Colonic mucosa (tissue), 4 donors: ENCODE measurements around the gene WDR93. TPM values are rescaled to one million over a fixed set of nuclear protein-coding genes. Genes with fewer than 3 reads are reported as not detected.
A peak's percentile ranks its signal among the peaks of the same experiment; 100 is the strongest.

Experiments
- DNase-seq: peaks from one replicate; pipeline ENCODE4 v3.0.0-alpha.2; 2020
- H3K27ac ChIP-seq: fragments of 200-600 bp; one replicate; pipeline ENCODE4 v1.8.0; 2021
- H3K27me3 ChIP-seq: fragments of 200-600 bp; one replicate; pipeline ENCODE4 v1.8.0; 2021
- H3K36me3 ChIP-seq: fragments of 200-600 bp; one replicate; pipeline ENCODE4 v1.8.0; 2021
- H3K4me1 ChIP-seq: fragments of 200-600 bp; one replicate; pipeline ENCODE4 v1.8.0; 2021; ENCODE audit warnings: mild to moderate bottlenecking
- H3K4me3 ChIP-seq: fragments of 200-600 bp; one replicate; pipeline ENCODE4 v1.8.0; 2021
- H3K9ac ChIP-seq, 2 donors: one replicate each; pipeline ENCODE4 v1.7.0; 2013; ENCODE audit warnings: control low read depth in 2 of 2, low read depth in 2 of 2, low read length in 2 of 2
- H3K9me3 ChIP-seq: fragments of 200-600 bp; one replicate; pipeline ENCODE4 v1.8.0; 2021
- CTCF ChIP-seq: fragments of 200-600 bp; IDR thresholded peaks from one replicate; pipeline ENCODE4 v1.8.0; 2022; ENCODE audit warnings: antibody characterized with exemption, mild to moderate bottlenecking
- intact Hi-C: fragments of 100-400 bp; cut with DNase I; formaldehyde crosslinking; loops from one replicate; pipeline ENCODE4 v1.14.1; 2022
- total RNA-seq, 2 donors: library from RNA; stranded (reverse); fragmentation: NEBNext Ultra II Directional in 1 of 2; extraction: Animal tissue kit (Norgen Biotek cat#: 25700) in 1 of 2; gene quantifications; one replicate each; pipeline ENCODE4 v1.2.1, GENCODE V29; 2021
- donor health status: healthy.
- donor health status: DM: no; HTN: no; CAD: no.
- donor health status: DM: no; HTN: no; CAD: no.

The WDR93 gene
- under 1 TPM in 1 of 2 donors, not detected in 1; 0.13 TPM for total RNA-seq

GRCh38 chr15:89690276-89691218 is at the start of gene WDR93, which contains the start of gene PEX11A:
WDR93 (plus strand) TSS chr15:89690811; CDS start chr15:89701747, 10,936 bp downstream.
PEX11A (minus strand) TSS chr15:89690754; CDS start chr15:89690632, 122 bp downstream.
- intact Hi-C loops, result no loop called here
- Histone ChIP-seq H3K9me3 (no peaks in the 10 kb centered on the region), H3K4me1 (no peaks in the 10 kb centered on the region), H3K4me3 (peak within 1 kb of the TSS; percentile 73), H3K36me3 (no peaks in the 10 kb centered on the region), H3K27me3 (no peaks in the 10 kb centered on the region), H3K9ac (peak within 1 kb of the TSS; percentile 90 to 98), H3K27ac (peak within 1 kb of the TSS; percentile 56)
- DNase-seq, result peak; percentile 95
- TF ChIP-seq CTCF, result no peak

- Histone ChIP-seq H3K36me3 (no peaks in the 10 kb centered on the region), H3K27me3 (no peaks in the 10 kb centered on the region), H3K9ac (no peak overlapping the region), H3K27ac (no peak overlapping the region), H3K4me3 (no peak overlapping the region), H3K4me1 (no peaks in the 10 kb centered on the region), H3K9me3 (no peaks in the 10 kb centered on the region)
- intact Hi-C loops, result loop anchor here (10.0 kb wide), 1 partner anchor 94 kb away; no protein-coding TSS in a partner anchor
- no peak for TF ChIP-seq CTCF
- DNase-seq, result no peak
Measured at GRCh38 chr15:89641053-89641452, 49.6 kb upstream of the WDR93 start.

GRCh38 chr15:89642106-89642505 is 48.5 kb upstream of the WDR93 start:
- no peak for TF ChIP-seq CTCF
- Histone ChIP-seq H3K36me3 (no peaks in the 10 kb centered on the region), H3K4me1 (no peaks in the 10 kb centered on the region), H3K9me3 (no peaks in the 10 kb centered on the region), H3K4me3 (no peak overlapping the region), H3K9ac (no peak overlapping the region), H3K27me3 (no peaks in the 10 kb centered on the region), H3K27ac (no peak overlapping the region)
- DNase-seq, result no peak
- intact Hi-C loops, result loop anchor here (10.0 kb wide), 1 partner anchor 93 kb away; no protein-coding TSS in a partner anchor

- Histone ChIP-seq H3K4me3 (no peak overlapping the region), H3K4me1 (no peaks in the 10 kb centered on the region), H3K9me3 (no peaks in the 10 kb centered on the region), H3K36me3 (no peaks in the 10 kb centered on the region), H3K27me3 (no peaks in the 10 kb centered on the region), H3K9ac (no peak overlapping the region), H3K27ac (no peak overlapping the region)
- DNase-seq, result no peak
- TF ChIP-seq CTCF, result no peak
- intact Hi-C loops, result loop anchor here (10.0 kb wide), 1 partner anchor 89 kb away; no protein-coding TSS in a partner anchor
Measured at GRCh38 chr15:89645680-89646079, 44.9 kb upstream of the WDR93 start.

GRCh38 chr15:89646416-89647141 is 44.0 kb upstream of the WDR93 start:
- no peak for TF ChIP-seq CTCF
- no peaks in the 10 kb centered on the region for H3K36me3 ChIP-seq
- H3K4me3 ChIP-seq, result no peak overlapping the region
- no peaks in the 10 kb centered on the region for H3K4me1 ChIP-seq
- no peak overlapping the region for H3K9ac ChIP-seq
- H3K27me3 ChIP-seq, result no peaks in the 10 kb centered on the region
- no peaks in the 10 kb centered on the region for H3K9me3 ChIP-seq
- no peak overlapping the region for H3K27ac ChIP-seq
- intact Hi-C loops, result loop anchor here (10.0 kb wide), 1 partner anchor 88 kb away; no protein-coding TSS in a partner anchor
- DNase-seq, result no peak
